GM23248 (cell line): ENCODE data around the gene OVOL1. TPM values are rescaled to one million over a fixed set of nuclear protein-coding genes. Genes with fewer than 3 reads are reported as not detected.

Source experiments
- DNase-seq: peaks from one replicate; pipeline ENCODE4 v3.0.0-alpha.2; 2015
- H2AFZ ChIP-seq: fragments of 200-600 bp; sonication (generic); 2 replicates; pipeline ENCODE4 v1.6.1; 2016; ENCODE audit warnings: antibody characterized with exemption
- H3F3A ChIP-seq: fragments of 200-600 bp; sonication (generic); 2 replicates; pipeline ENCODE4 v1.6.1; 2016; ENCODE audit warnings: mild to moderate bottlenecking, antibody characterized with exemption, mixed run types; ENCODE audit not compliant: insufficient read depth
- H3K27ac ChIP-seq: fragments of 200-600 bp; sonication (generic); 2 replicates; pipeline ENCODE4 v1.5.1; 2016; ENCODE audit warnings: mild to moderate bottlenecking
- H3K27me3 ChIP-seq: fragments of 200-600 bp; sonication (generic); replicated peaks from 2 replicates; pipeline ENCODE4 v1.6.1; 2016; ENCODE audit warnings: mild to moderate bottlenecking; ENCODE audit not compliant: insufficient read depth
- H3K36me3 ChIP-seq: fragments of 200-600 bp; sonication (generic); 2 replicates; pipeline ENCODE4 v1.6.1; 2016; ENCODE audit warnings: low read depth, mild to moderate bottlenecking
- H3K4me1 ChIP-seq: fragments of 200-600 bp; sonication (generic); 2 replicates; pipeline ENCODE4 v1.6.1; 2016; ENCODE audit warnings: mild to moderate bottlenecking; ENCODE audit not compliant: insufficient read depth
- H3K4me2 ChIP-seq: fragments of 200-600 bp; sonication (generic); one replicate; pipeline ENCODE4 v1.6.1; 2016; ENCODE audit warnings: mild to moderate bottlenecking; ENCODE audit not compliant: unreplicated experiment
- H3K4me3 ChIP-seq: fragments of 200-600 bp; sonication (generic); 2 replicates; pipeline ENCODE4 v1.5.1; 2016; ENCODE audit warnings: mild to moderate bottlenecking
- H3K79me2 ChIP-seq: fragments of 200-600 bp; sonication (generic); 2 replicates; pipeline ENCODE4 v1.6.1; 2016; ENCODE audit warnings: mild to moderate bottlenecking; ENCODE audit not compliant: insufficient read depth
- H3K9ac ChIP-seq: fragments of 200-600 bp; sonication (generic); 2 replicates; pipeline ENCODE4 v1.6.1; 2016; ENCODE audit warnings: mild to moderate bottlenecking
- H3K9me2 ChIP-seq: fragments of 200-600 bp; sonication (generic); 2 replicates; pipeline ENCODE4 v1.6.1; 2016; ENCODE audit warnings: mixed run types, mild to moderate bottlenecking, moderate library complexity; ENCODE audit not compliant: insufficient read depth
- H3K9me3 ChIP-seq: fragments of 200-600 bp; sonication (generic); one replicate; pipeline ENCODE4 v1.6.1; 2017; ENCODE audit warnings: low read depth
- H4K20me1 ChIP-seq: fragments of 200-600 bp; sonication (generic); 2 replicates; pipeline ENCODE4 v1.6.0; 2016; ENCODE audit not compliant: insufficient read depth
- EZH2 ChIP-seq: fragments of 200-600 bp; sonication (generic); IDR thresholded peaks from 2 replicates; pipeline ENCODE4 v1.6.1; 2018; ENCODE audit warnings: antibody characterized with exemption, mild to moderate bottlenecking; ENCODE audit not compliant: insufficient read depth, poor library complexity, severe bottlenecking
- EZH2phosphoT487 ChIP-seq: fragments of 200-600 bp; sonication (generic); IDR thresholded peaks from 2 replicates; pipeline ENCODE4 v1.6.1; 2018; ENCODE audit warnings: antibody characterized with exemption, moderate library complexity, mild to moderate bottlenecking, low read depth; ENCODE audit not compliant: insufficient read depth
- WGBS, 2 experiments: methylation state at CpG; one replicate each; pipeline ENCODE4 v1.1.6; 2015 to 2017; ENCODE audit warnings: low lambda C conversion rate in 2 of 2, low coverage in 1 of 2; ENCODE audit errors: missing lambda C conversion rate in 2 of 2; 5-methylcytosine and 5-hydroxymethylcytosine counted together
- in situ Hi-C: fragments of 300-500 bp; cut with MboI; formaldehyde crosslinking; loops from 2 replicates; pipeline ENCODE4 v1.15.0; 2020
- polyA plus RNA-seq: library from polyadenylated mRNA; unstranded; fragments of >200 nt; fragmentation: Nextera tagmentation; extraction: Ambion mirVana; gene quantifications from 2 replicates; pipeline ENCODE4 v1.2.1, GENCODE V29; 2016
- total RNA-seq: library from RNA; depleted of rRNA; stranded (reverse); fragments of >200 nt; shearing (Covaris generic); gene quantifications from 2 replicates; pipeline ENCODE4 v1.2.3, GENCODE V29; 2014

The OVOL1 gene
- total and polyA plus RNA-seq, 2 experiments from 2014 or later, result not detected

GRCh38 chr11:65776710-65777141 lies 10.1 kb upstream of the OVOL1 start:
- no peak for DNase-seq
- in situ Hi-C loops, result no loop called here
- Histone ChIP-seq H3K9me3 (no peaks in the 10 kb centered on the region), H3K79me2 (peaks cover 42% of the 10 kb centered on the region), H3K9ac (no peak overlapping the region), H2AFZ (no peak overlapping the region), H4K20me1 (no peaks in the 10 kb centered on the region), H3K27ac (no peak overlapping the region), H3K27me3 (no peaks in the 10 kb centered on the region), H3K4me3 (no peak overlapping the region), H3F3A (no peaks in the 10 kb centered on the region), H3K9me2 (no peaks in the 10 kb centered on the region), H3K4me2 (no peak overlapping the region), H3K36me3 (no peaks in the 10 kb centered on the region), H3K4me1 (no peaks in the 10 kb centered on the region)
- TF ChIP-seq EZH2phosphoT487 (no peak), EZH2 (no peak)
- WGBS, 2 experiments, result 83 to 85% methylated on average over 8 of the region's 8 CpGs

DNA sequence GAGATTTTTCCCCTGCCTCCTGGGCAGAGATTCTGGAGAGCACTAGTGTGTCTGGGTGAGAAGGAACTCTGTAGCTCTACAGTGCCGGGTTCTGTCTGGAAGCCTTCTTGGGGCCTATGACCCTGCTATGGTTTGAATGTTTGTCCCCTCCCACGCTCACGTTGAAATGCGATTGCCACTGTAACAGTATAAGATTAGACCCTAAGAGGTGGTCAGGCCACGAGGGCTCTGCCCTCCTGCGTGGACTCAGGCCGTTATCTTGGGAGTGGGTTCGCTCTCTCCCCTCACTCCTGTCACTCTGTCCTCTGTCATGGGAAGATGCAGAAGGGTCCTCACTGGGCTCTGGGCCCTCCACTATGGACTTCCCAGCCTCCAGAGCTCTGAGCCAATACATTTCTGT lies 9.6 kb upstream of the OVOL1 start:
- Histone ChIP-seq H3K9me3 (no peaks in the 10 kb centered on the region), H3K79me2 (peaks cover 42% of the 10 kb centered on the region), H3K9ac (no peak overlapping the region), H4K20me1 (no peaks in the 10 kb centered on the region), H2AFZ (no peak overlapping the region), H3K27me3 (no peaks in the 10 kb centered on the region), H3K4me1 (no peaks in the 10 kb centered on the region), H3K4me3 (no peak overlapping the region), H3K36me3 (no peaks in the 10 kb centered on the region), H3K9me2 (no peaks in the 10 kb centered on the region), H3K4me2 (no peak overlapping the region), H3F3A (0 out of 2 replicates have a peak, but pooled peaks cover 4% of the 10 kb centered on the region), H3K27ac (no peak overlapping the region)
- no peak for DNase-seq
- TF ChIP-seq EZH2phosphoT487 (no peak), EZH2 (no peak)
- 73 to 78% methylated on average over 8 of the region's 8 CpGs for WGBS, 2 experiments
- in situ Hi-C loops, result no loop called here

DNA sequence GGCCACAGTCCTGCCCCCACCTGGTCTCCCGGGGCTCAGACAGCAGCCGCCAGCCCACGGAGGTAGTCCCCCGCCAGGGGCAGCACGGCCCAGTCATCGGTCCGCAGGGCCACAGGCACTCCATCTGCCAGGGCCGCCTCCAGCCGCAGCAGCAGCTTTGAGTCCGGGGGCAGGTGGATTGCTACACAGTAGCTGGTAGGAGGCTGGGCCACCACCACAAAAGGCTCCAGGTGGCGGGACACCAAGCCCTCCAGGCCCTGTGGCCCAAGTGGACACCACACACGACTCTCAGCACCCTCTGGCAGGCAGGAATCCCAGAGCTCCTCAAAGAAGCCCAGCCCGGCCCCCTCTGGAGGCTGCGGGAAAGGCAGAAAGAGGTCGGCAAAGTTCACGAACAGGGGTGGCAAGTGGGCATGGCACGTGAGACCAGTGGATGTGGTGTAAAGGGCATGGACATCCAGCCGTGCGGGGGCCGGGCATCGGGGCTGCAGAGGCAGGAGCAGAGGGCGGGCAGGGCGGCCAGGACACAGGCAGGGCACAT lies 9.0 kb upstream of the OVOL1 start:
- TF ChIP-seq EZH2, result no peak
- no peak for TF ChIP-seq EZH2phosphoT487
- no peaks in the 10 kb centered on the region for H3K36me3 ChIP-seq
- no peak for DNase-seq
- 0 out of 2 replicates have a peak, but pooled peaks cover 5% of the 10 kb centered on the region for H3F3A ChIP-seq
- 86 to 87% methylated on average over 23 of the region's 23 CpGs for WGBS, 2 experiments
- H3K4me2 ChIP-seq, result no peak overlapping the region
- H3K4me3 ChIP-seq, result no peak overlapping the region
- in situ Hi-C loops, result no loop called here
- no peaks in the 10 kb centered on the region for H3K27me3 ChIP-seq
- H3K79me2 ChIP-seq, result peaks cover 42% of the 10 kb centered on the region
- no peaks in the 10 kb centered on the region for H4K20me1 ChIP-seq
- H2AFZ ChIP-seq, result no peak overlapping the region
- H3K9ac ChIP-seq, result no peak overlapping the region
- no peaks in the 10 kb centered on the region for H3K9me2 ChIP-seq
- H3K4me1 ChIP-seq, result no peaks in the 10 kb centered on the region
- H3K27ac ChIP-seq, result no peak overlapping the region
- H3K9me3 ChIP-seq, result no peaks in the 10 kb centered on the region

DNA sequence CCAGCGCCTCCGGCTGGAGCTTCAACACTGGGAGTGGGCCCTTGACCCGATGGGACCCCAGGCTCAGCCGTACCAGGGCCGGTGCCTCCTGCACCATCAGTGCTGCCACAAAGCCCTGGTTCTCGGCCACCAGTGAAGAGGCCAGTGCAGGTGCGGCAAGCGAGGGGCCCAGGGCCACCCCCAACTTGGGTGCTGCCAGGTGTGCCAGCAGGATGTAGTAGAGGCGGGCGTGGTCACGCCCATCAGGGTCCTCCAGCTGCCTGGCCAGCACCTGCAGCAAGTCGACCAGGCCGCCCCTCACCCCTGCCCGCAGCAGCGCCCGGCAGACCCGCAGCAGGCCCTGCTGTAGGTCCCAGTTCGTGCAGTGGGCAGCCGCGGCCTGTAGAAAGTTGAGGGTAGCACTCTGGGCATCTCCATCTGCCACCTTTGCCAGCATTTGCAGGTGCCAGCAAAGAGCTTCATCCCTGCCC lies 8.4 kb upstream of the OVOL1 start:
- H4K20me1 ChIP-seq, result no peaks in the 10 kb centered on the region
- H3K4me3 ChIP-seq, result no peak overlapping the region
- TF ChIP-seq EZH2 (no peak), EZH2phosphoT487 (no peak)
- whole genome bisulfite sequencing, 2 experiments, result 92 to 93% methylated on average over 20 of the region's 20 CpGs
- H3K9ac ChIP-seq, result no peak overlapping the region
- in situ Hi-C loops, result no loop called here
- no peak overlapping the region for H2AFZ ChIP-seq
- H3K27ac ChIP-seq, result no peak overlapping the region
- H3K9me2 ChIP-seq, result no peaks in the 10 kb centered on the region
- 0 out of 2 replicates have a peak, but pooled peaks cover 5% of the 10 kb centered on the region for H3F3A ChIP-seq
- no peak for DNase-seq
- no peaks in the 10 kb centered on the region for H3K27me3 ChIP-seq
- H3K9me3 ChIP-seq, result no peaks in the 10 kb centered on the region
- peaks cover 42% of the 10 kb centered on the region for H3K79me2 ChIP-seq
- H3K4me2 ChIP-seq, result no peak overlapping the region
- H3K36me3 ChIP-seq, result no peaks in the 10 kb centered on the region
- H3K4me1 ChIP-seq, result no peaks in the 10 kb centered on the region
